Measurements from ENCODE around the gene CRLF2.
"Not testable (repeated sequence)": the region's sequence is repeated elsewhere in the genome, so short reads cannot be mapped to it uniquely, and the experiment has no call there.

Gene CRLF2

GRCh38 chrX:1167918-1168481 is 44.4 kb downstream of the CRLF2 start:
- no peak for DNase-seq (ENCODE audit: low spot score)

- no peak for DNase-seq (ENCODE audit: low spot score)
Measured at GRCh38 chrX:1167466-1167865, 45.0 kb downstream of the CRLF2 start.

- no peak for DNase-seq (ENCODE audit: low spot score)
Measured at GRCh38 chrX:1165535-1166196, 46.8 kb downstream of the CRLF2 start.

- no peak for DNase-seq (ENCODE audit: low spot score)
Measured at GRCh38 chrX:1164322-1165288, 47.8 kb downstream of the CRLF2 start.

- DNase-seq (ENCODE audit: low spot score) = no peak
Measured at GRCh38 chrX:1163231-1163630, 49.2 kb downstream of the CRLF2 start.

GRCh38 chrX:1162119-1162916 is 50.1 kb downstream of the CRLF2 start:
- no peak for DNase-seq (ENCODE audit: low spot score)

GRCh38 chrX:1159548-1159947 is 52.9 kb downstream of the CRLF2 start:
- DNase-seq (ENCODE audit: low spot score) = no peak

GRCh38 chrX:1156681-1157455 is 55.6 kb downstream of the CRLF2 start:
- DNase-seq (ENCODE audit: low spot score) = not testable (repeated sequence)

- no peak for DNase-seq (ENCODE audit: low spot score)
Measured at GRCh38 chrX:1153940-1154339, 58.5 kb downstream of the CRLF2 start.

GRCh38 chrX:1152090-1152489 is 60.4 kb downstream of the CRLF2 start:
- DNase-seq (ENCODE audit: low spot score) = no peak

GRCh38 chrX:1151378-1152077 is 60.9 kb downstream of the CRLF2 start:
- DNase-seq (ENCODE audit: low spot score) = no peak

GRCh38 chrX:1150569-1151347 is 61.7 kb downstream of the CRLF2 start:
- no peak for DNase-seq (ENCODE audit: low spot score)

GRCh38 chrX:1147611-1148515 is 64.6 kb downstream of the CRLF2 start:
- no peak for DNase-seq (ENCODE audit: low spot score)

- DNase-seq (ENCODE audit: low spot score) = no peak
Measured at GRCh38 chrX:1144293-1144692, 68.2 kb downstream of the CRLF2 start.
